KG1 (cell line): Measurements from ENCODE around the gene IGFN1.

Experiments
- DNase-seq: peaks from one replicate; lab custom pipeline; 2025; lab: John Stamatoyannopoulos, UW

Gene IGFN1

GRCh38 chr1:201266774-201267173 is 76.2 kb downstream of the IGFN1 start:
- DNase-seq: no peak

DNA sequence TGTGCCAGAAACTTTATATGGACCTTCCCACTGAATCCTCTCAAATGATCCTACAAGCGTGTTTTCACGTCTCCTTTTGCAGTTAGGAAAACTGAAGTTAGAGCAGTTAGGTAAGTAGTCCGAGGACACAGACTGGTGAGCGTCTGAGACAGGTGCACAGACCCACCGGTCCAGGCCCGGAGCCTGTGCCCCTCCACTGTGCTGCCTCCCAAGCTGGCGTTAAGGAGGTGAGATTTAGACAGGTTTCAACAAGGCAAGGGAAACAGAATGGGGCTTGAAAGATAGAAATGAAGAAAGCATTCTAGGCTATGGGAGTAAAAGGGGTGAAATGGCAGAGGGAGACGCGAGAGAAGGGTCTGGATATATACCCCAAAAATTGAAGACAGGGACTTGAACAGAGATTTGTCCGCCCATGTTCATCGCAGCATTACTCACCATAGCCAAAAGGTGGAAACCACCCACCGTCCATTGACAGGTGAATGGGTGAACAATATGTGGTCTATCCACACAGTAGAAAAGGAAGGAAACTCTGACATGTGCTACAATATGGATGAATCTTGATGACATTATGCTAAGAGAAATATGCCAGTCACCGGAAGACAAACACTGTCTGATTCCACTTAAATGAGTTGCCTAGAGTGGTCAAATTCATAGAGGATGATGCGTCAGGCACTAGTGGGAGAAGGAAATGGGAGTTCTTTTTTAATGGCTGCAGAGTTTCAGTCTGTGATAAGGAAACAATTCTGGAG is 77.0 kb downstream of the IGFN1 start:
- DNase-seq: no peak

DNA sequence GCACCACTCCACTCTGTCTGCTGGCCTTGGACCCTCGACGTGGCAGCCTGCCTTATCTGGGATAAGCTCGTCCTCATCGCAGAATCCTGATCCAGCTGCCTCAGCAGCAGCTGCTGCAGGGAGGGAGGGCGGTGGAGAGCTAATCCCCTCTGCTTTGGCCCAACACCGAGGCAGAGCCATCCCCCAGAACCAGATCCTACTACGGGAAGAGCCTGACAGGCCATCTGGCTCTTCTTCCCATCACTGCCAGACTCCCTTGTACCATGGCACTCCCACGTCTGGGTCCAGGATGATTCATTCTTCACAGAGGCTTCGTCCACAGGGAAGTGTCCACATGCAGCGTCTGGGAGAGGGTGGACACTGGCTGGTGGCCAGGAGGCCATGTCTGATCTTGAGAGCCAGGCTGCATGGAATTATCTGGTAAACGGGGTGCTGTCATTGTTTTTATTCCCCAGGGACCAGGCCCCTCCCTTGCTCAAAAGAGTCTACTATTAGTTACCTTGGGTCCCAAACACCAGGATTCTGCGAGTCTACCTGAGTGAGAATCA is 78.1 kb downstream of the IGFN1 start:
- DNase-seq: no peak

DNA sequence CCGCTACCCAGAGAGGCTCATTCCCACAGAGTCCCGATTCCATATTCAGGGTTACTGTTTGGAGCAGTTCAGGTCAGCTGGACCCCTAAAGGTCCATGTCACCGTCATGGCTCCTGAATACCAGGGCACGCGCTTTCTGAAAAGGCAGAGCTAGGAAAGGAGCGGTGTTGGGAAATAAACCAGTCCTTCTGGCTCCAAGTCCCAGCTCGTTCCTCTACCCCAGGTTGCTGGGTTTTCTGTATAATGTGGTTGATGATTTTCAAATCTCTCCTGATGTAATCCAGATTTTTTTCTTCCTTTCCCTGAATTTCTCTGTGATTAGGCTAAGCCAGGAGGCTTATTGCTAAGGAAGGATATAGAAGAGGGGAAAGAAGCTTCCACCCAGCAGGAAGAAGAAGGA is 78.7 kb downstream of the IGFN1 start:
- no peak for DNase-seq

DNA sequence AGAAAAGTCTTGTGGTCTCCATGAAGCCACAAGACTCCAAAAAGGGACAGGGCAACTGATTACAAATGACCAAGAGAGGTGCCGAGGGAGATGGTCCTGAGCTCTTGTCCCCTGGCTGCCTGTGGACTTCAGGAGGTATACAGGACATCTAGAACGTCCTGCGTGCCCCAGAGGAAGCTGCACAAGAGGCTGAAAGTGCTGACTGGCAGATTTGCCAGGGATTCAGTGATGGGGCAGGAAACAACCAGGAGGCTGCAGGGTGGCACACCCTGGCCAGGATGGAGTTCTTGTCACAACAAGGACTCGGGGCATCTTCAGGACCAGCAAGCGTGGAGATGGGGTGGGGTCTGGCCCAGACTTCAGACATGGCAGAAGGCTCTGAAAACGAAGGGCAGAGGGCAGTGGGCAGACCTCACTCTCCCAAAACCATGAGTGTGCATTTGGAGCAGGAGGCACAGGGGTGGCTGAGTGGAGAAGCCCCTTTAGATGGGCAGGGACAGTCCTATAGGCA is 79.3 kb downstream of the IGFN1 start:
- DNase-seq: no peak

DNA sequence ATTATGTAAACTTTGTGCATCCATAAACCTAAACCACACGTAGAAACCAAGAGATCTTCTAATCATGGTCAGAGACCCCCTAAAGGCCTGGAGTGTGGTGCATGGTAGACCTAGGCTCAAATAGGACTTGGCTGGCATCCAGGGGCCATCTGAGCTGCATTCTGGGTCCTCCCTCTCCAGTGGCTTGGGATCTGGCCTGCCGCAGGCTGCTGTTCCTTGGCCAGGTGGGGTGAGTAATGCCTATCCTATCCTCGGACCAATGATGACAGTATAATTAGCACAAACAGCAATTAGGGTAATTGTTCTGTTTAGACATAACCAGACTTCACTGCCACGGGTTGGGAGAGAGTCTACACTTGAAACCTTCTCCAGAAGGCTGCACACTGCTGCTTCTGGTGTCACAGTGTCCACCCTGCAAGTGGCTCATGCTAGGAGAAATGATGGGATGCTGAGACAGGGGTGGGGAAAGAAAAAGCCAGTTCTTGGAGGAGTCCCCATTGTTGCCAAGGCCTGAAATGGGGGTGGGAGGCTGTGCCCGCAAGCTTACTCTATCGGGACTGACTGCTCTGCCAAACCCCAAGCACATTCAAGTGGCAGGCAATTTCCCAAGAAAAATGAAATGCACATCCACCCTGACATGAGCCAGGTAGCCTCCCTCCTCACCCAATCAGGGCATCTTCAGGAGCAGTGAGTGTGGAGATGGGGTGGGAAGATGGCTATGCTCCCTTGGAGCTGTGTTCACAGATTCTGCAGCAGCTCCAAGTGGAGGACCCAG is 80.2 kb downstream of the IGFN1 start:
- no peak for DNase-seq

DNA sequence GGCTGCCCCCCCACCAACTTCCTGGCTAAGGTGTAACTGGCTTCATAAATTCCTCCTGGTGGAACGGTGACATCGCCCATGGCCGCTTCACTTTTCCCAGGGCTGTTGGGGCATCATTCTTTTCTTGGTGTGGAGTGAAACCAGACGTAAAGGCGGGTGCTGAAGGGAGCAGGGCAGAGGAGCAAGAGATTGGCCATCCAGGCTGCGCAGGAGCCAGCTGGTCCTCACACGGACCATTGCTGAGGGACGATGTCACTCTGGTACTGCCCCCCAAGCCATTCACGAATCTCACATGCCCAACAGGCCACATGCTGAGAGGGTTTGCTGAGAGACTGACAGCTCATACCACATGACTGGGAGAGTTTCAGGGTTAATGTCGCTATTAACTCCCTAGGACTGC is 82.2 kb downstream of the IGFN1 start:
- no peak for DNase-seq

- DNase-seq: no peak
Measured at GRCh38 chr1:201274616-201275252, 84.1 kb downstream of the IGFN1 start.

DNA sequence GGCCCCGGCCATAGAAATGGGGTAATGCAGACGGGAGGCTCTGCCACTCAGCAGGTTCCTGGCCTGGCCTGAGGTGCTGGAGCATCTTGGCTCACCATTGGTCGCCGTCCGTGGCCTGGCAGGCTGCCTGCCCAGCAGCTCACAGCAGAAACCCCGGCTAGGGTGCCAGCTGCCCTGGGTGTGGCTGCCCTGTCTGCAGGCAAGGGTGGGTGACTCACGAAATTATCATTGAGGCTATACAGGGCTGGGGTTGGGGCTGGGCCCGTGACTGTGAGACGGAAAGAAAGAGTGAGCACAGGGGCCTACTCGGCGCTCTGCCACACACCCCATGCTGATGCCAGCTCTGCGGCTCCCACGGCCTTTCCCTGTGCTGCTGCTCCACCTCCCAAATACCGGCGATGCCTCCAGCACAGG is 84.6 kb downstream of the IGFN1 start:
- no peak for DNase-seq

DNA sequence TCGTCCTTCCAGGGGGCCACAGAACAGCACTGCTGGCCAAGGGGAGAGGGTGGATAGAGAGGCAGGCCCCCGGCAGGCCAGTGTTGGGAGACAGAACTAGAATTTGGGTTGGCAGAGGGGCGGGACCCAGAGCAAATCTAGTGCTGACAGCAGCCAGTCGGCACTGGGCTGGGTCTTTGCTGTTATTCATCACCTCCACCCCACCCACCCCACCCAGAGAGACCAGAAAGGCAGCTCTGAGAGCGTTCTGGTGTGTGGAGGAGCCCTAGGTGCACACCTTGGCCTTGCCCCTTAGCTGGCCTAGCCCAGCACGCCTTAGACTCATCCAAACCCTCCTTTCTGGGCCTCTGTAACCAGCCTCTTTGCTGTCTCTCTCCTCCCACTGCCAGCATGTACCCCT is 86.3 kb downstream of the IGFN1 start:
- no peak for DNase-seq

DNA sequence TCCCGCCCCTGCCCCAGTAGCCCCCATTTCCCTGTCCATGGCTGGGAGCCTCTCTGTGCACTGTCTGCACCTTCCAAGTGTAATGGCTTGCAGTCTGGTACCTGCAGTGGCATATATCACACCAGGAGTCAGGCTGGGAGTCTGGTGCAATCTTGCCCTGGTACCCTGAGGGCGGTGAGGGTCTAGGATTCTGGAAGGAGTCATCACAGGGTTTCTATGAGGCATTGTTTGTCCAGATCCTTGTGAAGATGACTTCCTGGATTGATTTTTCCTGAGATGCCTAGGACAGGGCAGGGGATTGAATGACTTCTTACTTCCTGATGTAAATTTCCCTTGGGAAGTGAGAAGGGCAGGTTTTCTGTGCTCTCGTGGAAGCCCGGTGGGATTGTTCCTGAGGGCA is 86.8 kb downstream of the IGFN1 start:
- DNase-seq: no peak
